Measurements from ENCODE around the gene DRAM1.
"Not testable (repeated sequence)": the region's sequence is repeated elsewhere in the genome, so short reads cannot be mapped to it uniquely, and the experiment has no call there.

DRAM1 gene

DNA sequence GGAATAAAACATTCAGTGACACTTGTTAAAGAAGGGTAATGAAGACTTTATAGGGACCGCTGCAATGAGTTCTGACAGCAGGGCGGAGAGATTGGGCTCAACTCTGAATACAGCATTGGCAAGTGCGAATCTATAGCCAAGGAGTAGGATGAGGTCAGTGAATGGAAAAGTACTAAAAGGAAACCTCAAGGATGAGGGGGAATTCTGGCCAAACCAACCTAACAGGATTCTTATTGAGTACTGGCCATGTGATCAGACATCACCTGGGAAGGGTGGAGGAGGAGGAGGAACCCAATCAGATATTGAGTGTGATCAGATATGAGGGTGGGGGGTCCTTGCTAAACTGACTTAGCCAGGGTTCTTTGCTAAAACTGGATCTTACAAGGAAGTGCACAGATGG is 31.0 kb downstream of the DRAM1 start:
- H3K4me3 ChIP-seq (ENCODE audit: low read depth, low read length): no peak overlapping the region
- H3K27ac ChIP-seq: no peak overlapping the region
- H3K9me3 ChIP-seq (ENCODE audit: severe bottlenecking): no peaks in the 10 kb centered on the region
- no peaks in the 10 kb centered on the region for H3K27me3 ChIP-seq (ENCODE audit: insufficient read depth, low read depth, severe bottlenecking)
- DNase-seq: no peak
- TF ChIP-seq, protein P1, sequence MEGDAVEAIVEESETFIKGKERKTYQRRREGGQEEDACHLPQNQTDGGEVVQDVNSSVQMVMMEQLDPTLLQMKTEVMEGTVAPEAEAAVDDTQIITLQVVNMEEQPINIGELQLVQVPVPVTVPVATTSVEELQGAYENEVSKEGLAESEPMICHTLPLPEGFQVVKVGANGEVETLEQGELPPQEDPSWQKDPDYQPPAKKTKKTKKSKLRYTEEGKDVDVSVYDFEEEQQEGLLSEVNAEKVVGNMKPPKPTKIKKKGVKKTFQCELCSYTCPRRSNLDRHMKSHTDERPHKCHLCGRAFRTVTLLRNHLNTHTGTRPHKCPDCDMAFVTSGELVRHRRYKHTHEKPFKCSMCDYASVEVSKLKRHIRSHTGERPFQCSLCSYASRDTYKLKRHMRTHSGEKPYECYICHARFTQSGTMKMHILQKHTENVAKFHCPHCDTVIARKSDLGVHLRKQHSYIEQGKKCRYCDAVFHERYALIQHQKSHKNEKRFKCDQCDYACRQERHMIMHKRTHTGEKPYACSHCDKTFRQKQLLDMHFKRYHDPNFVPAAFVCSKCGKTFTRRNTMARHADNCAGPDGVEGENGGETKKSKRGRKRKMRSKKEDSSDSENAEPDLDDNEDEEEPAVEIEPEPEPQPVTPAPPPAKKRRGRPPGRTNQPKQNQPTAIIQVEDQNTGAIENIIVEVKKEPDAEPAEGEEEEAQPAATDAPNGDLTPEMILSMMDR (IDR thresholded peaks at IDR 0.05; ENCODE audit: low read depth, low read length): no peak
- H3K36me3 ChIP-seq: no peaks in the 10 kb centered on the region

DNA sequence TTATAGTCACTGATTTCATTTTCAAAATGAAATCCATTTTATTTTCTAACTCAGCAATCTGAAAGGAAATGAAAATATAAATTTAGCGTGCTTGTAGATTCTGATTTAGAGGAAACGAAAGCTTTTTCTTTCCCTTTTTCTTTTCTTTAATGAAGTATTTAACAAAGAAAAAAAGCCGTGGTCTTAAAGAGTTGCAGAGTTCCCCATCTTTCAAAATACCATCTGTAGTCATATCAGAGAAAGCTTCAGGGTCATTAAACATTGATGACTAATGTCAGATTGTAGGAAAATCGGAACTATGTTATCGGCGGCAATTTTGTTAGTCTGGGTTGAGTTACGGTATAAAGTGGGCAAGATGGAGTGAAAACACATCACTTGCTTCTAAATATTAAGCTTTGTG is 32.3 kb downstream of the DRAM1 start:
- no peaks in the 10 kb centered on the region for H3K36me3 ChIP-seq
- no peaks in the 10 kb centered on the region for H3K9me3 ChIP-seq (ENCODE audit: severe bottlenecking)
- no peak overlapping the region for H3K4me3 ChIP-seq (ENCODE audit: low read depth, low read length)
- DNase-seq: no peak
- TF ChIP-seq, protein P1 (IDR thresholded peaks at IDR 0.05; ENCODE audit: low read depth, low read length): no peak
- no peak overlapping the region for H3K27ac ChIP-seq
- no peaks in the 10 kb centered on the region for H3K27me3 ChIP-seq (ENCODE audit: insufficient read depth, low read depth, severe bottlenecking)

DNA sequence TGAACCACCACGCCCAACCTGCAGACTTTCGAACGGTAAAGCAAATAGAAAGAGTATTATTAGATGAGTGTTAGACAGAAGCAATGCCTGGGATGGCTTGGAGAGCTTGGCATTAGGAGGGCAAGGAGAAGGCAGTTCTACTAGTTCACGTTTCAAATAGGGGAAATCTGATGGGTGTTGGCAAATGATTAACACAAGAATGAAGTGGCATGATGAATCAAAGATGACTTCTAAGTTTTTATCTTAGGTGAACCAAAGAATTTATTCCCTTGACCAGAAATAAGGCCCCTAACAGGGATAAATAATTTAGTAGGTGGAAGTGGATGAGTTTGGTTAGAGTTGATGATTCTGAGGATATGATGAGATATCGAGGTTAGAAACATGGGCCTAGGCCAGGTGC is 38.5 kb downstream of the DRAM1 start:
- H3K27ac ChIP-seq: no peak overlapping the region
- DNase-seq: no peak
- no peaks in the 10 kb centered on the region for H3K27me3 ChIP-seq (ENCODE audit: insufficient read depth, low read depth, severe bottlenecking)
- H3K4me3 ChIP-seq (ENCODE audit: low read depth, low read length): no peak overlapping the region
- TF ChIP-seq, protein P1 (IDR thresholded peaks at IDR 0.05; ENCODE audit: low read depth, low read length): no peak
- H3K36me3 ChIP-seq: no peaks in the 10 kb centered on the region
- H3K9me3 ChIP-seq (ENCODE audit: severe bottlenecking): no peaks in the 10 kb centered on the region

DNA sequence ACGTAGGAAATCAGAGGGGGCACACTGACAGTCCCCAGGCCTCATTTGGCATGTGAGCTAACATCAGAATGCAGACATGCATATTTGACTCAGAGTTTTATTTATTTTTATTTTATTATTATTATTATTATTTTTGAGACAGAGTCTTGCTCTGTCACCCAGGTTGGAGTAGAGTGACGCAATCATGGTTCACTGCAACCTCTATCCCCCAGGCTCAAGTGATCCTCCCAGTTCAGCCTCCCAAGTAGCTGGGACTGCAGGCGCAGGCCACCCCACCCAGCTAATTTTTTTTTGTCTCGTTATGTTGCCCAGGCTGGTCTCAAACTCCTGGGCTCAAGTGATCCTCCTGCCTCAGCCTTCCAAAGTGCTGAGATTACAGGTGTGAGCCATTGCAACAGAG is 41.4 kb downstream of the DRAM1 start:
- not testable (repeated sequence) for H3K27me3 ChIP-seq (ENCODE audit: insufficient read depth, low read depth, severe bottlenecking); H3K9me3 ChIP-seq (ENCODE audit: severe bottlenecking); DNase-seq; H3K27ac ChIP-seq; H3K36me3 ChIP-seq; H3K4me3 ChIP-seq (ENCODE audit: low read depth, low read length)

DNA sequence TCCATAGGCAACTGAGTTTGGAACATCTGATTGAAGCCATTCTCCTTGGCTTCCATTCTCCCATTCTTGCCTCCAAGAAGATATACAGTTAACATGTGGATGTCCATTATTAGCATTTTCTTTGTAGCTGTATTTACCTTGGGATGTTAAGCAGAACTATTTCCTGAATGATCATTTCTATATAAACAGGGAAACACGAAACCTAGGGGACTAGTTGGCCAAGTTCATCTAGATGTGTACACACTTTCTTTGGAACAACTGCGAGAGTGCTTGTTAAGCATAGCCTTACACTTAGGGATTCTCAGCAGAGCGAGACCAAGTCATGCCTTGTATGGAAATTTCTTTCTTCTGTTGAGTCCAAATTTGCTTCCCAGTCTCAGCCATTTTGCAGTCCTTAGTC is 42.1 kb downstream of the DRAM1 start:
- TF ChIP-seq, protein P1 (IDR thresholded peaks at IDR 0.05; ENCODE audit: low read depth, low read length): no peak
- H3K9me3 ChIP-seq (ENCODE audit: severe bottlenecking): no peaks in the 10 kb centered on the region
- no peaks in the 10 kb centered on the region for H3K36me3 ChIP-seq
- DNase-seq: no peak
- no peaks in the 10 kb centered on the region for H3K27me3 ChIP-seq (ENCODE audit: insufficient read depth, low read depth, severe bottlenecking)
- no peak overlapping the region for H3K4me3 ChIP-seq (ENCODE audit: low read depth, low read length)
- H3K27ac ChIP-seq: no peak overlapping the region

DNA sequence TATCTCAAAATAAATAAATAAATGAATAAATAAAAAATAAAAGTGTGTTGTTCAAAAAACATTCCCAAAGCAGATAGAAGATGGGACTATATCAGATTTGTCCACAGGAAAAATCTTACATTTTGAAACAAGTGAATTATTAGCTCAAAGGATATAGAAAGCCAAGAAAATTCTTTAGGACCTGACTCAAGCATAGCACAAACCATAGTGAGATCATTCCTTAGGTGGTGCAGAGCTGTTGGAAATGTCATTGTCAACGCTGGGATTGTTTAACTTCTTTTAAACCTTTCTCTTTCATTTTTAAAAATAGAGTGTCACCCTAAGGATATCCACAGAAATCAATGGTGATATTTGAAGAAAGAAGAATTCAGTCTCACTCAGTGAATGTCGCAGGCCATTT is 43.5 kb downstream of the DRAM1 start:
- H3K4me3 ChIP-seq (ENCODE audit: low read depth, low read length): no peak overlapping the region
- H3K27me3 ChIP-seq (ENCODE audit: insufficient read depth, low read depth, severe bottlenecking): no peaks in the 10 kb centered on the region
- no peaks in the 10 kb centered on the region for H3K36me3 ChIP-seq
- DNase-seq: no peak
- no peak overlapping the region for H3K27ac ChIP-seq
- no peaks in the 10 kb centered on the region for H3K9me3 ChIP-seq (ENCODE audit: severe bottlenecking)
- TF ChIP-seq, protein P1 (IDR thresholded peaks at IDR 0.05; ENCODE audit: low read depth, low read length): no peak

Data from WERI-Rb-1 (cell line).